HTR-8/SVneo (cell line): Measurements from ENCODE around the gene SCAMP5.

Source experiments
- DNase-seq: peaks from one replicate; pipeline ENCODE4 v3.0.0; 2011; ENCODE audit warnings: low spot score, mixed read lengths; ENCODE audit not compliant: insufficient read length
- FAIRE-seq: peaks from 2 replicates; lab custom pipeline; 2011; peaks lifted over from hg19 to GRCh38; lab: Jason Lieb, UNC

Gene SCAMP5

GRCh38 chr15:74995182-74995778, at the start of gene SCAMP5:
SCAMP5 (plus strand) TSS chr15:74995563; CDS start chr15:75011840, 16,277 bp downstream.
- peak; percentile 79 for FAIRE-seq

GRCh38 chr15:74950078-74950908, 45.1 kb upstream of the SCAMP5 start:
- FAIRE-seq = peak; percentile 9

More at GRCh38 chr15:74995182-74995778, at the start of gene SCAMP5:
- DNase-seq = peak; percentile 97

GRCh38 chr15:74951006-74951405, 44.4 kb upstream of the SCAMP5 start:
- no peak for DNase-seq
- no peak for FAIRE-seq

More at GRCh38 chr15:74950078-74950908, 45.1 kb upstream of the SCAMP5 start:
- peak; percentile 79 for DNase-seq

GRCh38 chr15:74954515-74954914, 40.8 kb upstream of the SCAMP5 start:
- DNase-seq (no peak), FAIRE-seq (no peak)

- DNase-seq (no peak), FAIRE-seq (no peak)
These were observed 40.3 kb upstream of the SCAMP5 start for GRCh38 chr15:74955017-74955416.

GRCh38 chr15:74955796-74956647, 39.3 kb upstream of the SCAMP5 start:
- FAIRE-seq (no peak), DNase-seq (no peak)

- DNase-seq (peak; percentile 80), FAIRE-seq (no peak)
These were observed 38.5 kb upstream of the SCAMP5 start, which contains the start of gene RPP25 for GRCh38 chr15:74956648-74957475. RPP25 (minus strand) TSS chr15:74956772; CDS start chr15:74956583, 189 bp downstream.

GRCh38 chr15:74957476-74958035, 37.8 kb upstream of the SCAMP5 start:
- FAIRE-seq = no peak
- no peak for DNase-seq

- FAIRE-seq = no peak
- DNase-seq = no peak
These were observed 36.9 kb upstream of the SCAMP5 start for GRCh38 chr15:74958320-74958907.

- no peak for DNase-seq
- FAIRE-seq = no peak
These were observed 36.3 kb upstream of the SCAMP5 start for GRCh38 chr15:74958908-74959585.

GRCh38 chr15:74959586-74959939, 35.8 kb upstream of the SCAMP5 start:
- DNase-seq (no peak), FAIRE-seq (no peak)

- DNase-seq (no peak), FAIRE-seq (no peak)
These were observed 35.1 kb upstream of the SCAMP5 start for GRCh38 chr15:74960286-74960685.

GRCh38 chr15:74960995-74961588, 34.3 kb upstream of the SCAMP5 start:
- DNase-seq (no peak), FAIRE-seq (no peak)

- no peak for DNase-seq
- FAIRE-seq = no peak
These were observed 33.7 kb upstream of the SCAMP5 start for GRCh38 chr15:74961616-74962015.

- DNase-seq (no peak), FAIRE-seq (no peak)
These were observed 33.1 kb upstream of the SCAMP5 start for GRCh38 chr15:74962219-74962618.

- no peak for DNase-seq
- FAIRE-seq = no peak
These were observed 32.7 kb upstream of the SCAMP5 start for GRCh38 chr15:74962671-74963070.

GRCh38 chr15:74963213-74963612, 32.1 kb upstream of the SCAMP5 start:
- no peak for DNase-seq
- FAIRE-seq = no peak

GRCh38 chr15:74964794-74965193, 30.6 kb upstream of the SCAMP5 start:
- DNase-seq = no peak
- FAIRE-seq = no peak
